ENCODE data around the gene TSC2.

- TF ChIP-seq CTCF (IDR thresholded peaks at IDR 0.05): no peak
- no peak for TF ChIP-seq POLR2A (IDR thresholded peaks at IDR 0.05)
Measured at GRCh38 chr16:2042986-2043666, 4.7 kb upstream of the TSC2 start.
